Kasumi-1 (cell line): ENCODE data around the gene GNAS-AS1.

Source experiments
- DNase-seq, 2 experiments: peaks; one replicate each; lab custom pipeline; 2025; lab: John Stamatoyannopoulos, UW

The GNAS-AS1 gene

DNA sequence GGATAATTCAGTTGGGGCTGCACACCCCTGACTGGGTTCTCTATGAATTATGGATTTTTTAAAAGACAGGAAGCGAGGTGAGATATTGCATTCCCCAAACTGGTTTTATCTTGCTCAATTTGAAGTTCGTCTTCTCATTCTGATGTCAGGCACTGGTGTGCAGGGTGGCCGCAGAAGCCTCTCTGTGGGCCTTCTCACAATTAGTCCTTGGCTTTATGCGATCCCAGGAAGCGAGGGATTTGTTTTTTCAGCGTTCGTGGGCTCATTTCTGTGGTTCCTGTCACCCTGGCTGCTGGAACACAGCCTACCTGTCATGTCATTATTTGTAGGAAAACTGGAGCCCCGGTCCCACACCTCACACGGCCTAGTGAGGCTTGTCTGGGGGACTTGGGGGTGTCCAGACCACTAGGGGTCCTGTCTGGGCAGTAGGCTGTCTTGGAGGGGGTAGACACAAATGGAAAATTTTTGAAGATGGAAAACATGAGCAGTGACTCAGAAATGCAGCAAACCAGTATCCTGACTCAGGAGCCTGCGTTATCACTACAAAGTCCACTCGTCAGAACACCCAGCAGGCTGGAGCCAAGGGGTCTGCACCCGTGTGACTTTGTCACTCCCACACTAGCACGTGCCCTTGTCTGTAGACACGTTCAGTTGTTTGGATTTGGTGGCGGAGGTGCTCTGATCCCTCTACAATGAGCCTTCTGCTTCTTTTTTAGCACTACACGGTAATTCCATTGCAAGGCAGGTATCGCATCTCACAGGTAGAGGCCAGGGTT, 42.2 kb downstream of the GNAS-AS1 start:
- DNase-seq, result no peak

DNA sequence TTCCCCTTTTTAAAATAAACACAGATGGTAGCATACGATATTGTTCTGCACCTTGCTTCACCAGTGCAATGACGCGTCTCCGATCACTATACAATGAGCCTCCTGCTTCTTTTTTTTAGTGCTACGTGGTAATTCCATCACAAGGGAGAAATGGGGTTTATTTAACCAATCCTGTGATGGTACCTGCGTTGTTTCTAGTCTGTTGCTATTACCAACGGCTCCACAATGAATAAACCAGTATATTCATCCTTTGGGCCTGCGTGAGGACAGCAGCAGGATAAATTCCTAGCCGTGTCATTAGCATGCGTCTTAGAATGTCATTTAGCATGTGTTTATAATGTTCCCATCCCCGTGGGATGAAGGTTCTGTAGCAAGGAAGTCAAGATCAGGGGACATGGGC, 42.9 kb downstream of the GNAS-AS1 start:
- DNase-seq, result no peak

DNA sequence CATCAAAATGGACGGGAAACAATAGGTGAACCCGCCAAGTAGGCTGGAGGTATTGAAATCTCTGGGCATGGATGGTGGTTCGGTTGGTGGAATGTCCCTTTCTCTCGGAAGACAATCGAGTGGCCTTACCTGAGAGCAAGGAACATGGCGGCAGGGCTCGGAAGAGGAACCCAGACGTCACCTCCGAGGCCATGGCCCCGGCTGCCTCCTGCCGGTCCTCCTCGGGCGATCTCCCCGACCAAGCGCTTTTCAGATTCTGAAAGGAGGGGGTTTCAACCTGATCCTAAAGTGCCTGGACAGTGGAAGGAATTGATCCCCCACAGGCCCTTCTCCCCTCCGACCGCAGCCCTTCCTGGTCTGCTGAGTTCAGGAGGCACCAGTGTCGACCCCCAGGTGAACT, 47.2 kb downstream of the GNAS-AS1 start:
- no peak for DNase-seq

DNA sequence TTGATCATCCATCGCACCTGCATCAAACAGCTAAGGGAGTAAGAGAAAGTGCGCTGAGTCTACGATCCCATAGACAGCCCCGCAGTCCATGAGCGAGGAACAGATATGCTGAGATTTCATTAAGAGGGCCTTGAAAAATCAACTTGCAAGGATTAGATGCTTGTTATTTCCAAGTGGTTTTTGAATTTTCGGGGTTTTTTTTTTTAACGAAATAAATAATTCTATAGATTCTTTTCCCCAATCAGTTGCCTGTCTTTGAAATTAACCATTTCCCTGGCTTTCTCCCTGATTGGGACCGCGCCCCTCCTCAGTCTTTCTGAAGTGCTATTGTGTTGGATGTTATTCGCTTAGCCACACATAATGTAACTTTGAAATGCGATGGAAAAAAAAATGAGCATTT, 48.6 kb downstream of the GNAS-AS1 start:
- no peak for DNase-seq

DNA sequence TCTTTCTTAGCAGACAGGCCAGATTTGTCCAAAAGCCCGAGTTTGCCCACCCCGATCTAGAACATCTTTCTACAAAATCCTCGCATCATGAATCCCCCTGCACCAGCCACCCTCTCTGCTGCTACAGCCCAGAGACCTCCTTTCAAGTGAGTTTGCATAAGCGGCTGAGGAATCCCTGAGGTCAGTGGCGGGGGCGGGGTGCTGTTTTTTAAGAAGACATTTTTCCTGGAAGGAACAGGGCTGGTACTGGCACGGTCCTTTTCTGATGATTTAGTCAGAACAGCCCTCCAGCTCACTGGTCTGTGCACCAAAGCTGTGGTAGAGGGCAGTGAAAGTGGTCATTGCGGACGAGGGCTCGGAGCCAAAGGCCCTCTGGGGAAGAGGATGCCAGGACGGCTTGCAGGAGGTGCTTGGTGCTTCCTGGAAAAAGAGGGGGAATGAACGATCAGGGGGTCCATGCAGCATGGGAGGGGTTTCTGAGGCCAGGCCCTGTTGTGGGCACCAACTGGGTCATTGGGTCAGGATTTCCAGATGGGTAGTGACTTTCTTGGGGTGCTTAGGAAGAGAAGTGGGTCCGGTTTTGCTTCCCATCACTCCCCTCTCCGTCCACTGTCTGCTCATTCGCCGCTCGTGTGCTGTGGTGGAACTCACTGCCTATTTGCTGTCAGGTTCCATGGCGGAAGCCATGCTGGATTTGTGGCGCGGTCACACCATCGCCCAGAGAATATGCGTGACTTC, 50.4 kb downstream of the GNAS-AS1 start:
- DNase-seq, result no peak

DNA sequence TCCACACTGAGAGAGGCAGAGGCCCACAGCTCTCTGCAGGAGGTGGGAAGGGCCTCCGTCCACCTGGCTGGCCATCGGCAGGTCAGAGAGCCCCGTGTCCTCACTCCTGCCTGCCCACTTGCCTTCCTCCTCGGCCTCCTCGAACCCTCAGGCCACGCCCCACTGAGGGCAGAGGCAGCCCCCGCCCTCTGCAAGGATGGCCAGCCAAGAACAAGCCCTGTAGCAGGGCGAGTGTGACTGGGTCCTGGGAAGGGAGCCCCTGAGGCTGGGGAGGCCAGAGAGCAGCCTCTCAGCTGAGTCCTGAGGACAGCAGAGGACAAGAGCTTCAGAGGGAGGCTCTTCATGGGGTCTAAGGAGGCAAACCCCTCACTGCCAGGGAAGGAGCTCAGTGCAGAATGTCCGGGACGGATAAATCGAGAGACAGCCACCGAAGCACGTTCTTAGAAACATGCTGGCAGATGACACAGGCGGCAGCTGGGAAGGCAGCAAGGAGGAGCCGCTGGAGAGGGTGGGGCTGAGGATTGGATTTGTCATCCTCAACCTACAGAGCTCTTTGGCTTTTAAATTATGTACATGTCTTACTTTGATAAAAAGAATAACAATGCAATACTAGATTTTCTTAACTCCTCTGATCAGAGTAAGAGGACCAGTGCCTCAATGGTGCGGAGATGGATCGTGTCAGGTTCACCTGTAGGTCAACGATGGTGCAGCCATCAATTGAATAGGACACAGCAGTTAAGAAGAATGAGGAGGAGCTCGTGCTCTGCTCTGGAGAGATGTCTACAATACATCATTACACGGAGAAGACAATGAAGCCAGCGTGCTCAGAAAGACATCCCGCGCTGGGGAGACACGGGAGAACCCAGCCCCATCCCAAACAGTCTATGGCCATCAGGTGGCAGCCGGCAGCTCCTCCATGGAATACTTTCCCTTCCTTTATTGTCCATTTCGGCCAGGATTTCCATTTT, 53.0 kb downstream of the GNAS-AS1 start:
- no peak for DNase-seq

DNA sequence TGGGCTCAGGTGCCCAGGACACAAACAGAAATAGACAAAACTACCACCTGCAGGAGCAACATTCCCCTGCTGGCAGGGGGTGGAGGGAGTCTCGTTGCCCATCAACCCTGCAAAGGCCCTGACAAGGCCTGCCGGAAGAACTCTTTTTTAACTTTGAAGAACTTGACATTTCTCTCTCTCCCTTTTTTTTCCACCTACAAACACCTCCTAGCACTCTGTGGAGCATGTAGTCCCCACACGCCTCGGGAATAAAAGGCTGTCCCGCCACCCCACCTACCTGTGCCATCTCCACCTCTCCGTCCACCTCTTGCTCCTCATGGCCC, 54.8 kb downstream of the GNAS-AS1 start:
- no peak for DNase-seq

DNA sequence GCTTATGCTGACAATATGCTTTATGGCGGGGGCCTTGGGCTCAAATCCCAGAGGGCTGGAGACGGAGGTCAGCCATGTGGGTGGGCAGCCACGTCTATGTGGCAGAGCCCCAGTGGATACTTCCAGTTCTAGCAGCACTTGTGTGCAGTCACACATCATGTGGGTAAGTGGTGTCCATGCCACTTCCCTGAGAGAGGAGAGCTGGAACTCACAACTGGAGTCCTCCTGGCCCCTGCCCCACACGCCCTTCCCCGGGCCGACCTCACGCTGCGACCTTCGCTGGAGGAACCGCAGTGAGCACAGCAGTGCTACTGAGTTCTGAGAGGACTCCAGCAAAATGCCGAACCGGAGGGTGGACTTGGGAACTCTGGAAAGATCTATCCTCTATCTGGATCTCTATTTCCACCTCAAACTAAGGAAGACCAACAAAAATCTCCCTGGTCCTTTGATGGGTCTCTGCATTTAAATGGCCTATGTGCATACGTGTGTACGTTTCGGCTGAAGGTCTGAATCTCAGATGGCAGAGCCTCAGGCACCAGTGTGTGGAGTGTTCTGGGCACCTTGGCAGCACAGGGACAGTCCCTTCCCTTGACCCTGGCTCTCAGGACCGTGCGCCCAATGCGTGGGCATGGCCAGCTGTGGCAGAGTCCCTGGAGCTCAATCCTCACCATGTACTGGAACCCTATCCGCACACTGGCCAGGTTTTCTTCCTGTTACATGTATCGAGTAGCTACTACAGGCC, 55.4 kb downstream of the GNAS-AS1 start:
- no peak for DNase-seq

DNA sequence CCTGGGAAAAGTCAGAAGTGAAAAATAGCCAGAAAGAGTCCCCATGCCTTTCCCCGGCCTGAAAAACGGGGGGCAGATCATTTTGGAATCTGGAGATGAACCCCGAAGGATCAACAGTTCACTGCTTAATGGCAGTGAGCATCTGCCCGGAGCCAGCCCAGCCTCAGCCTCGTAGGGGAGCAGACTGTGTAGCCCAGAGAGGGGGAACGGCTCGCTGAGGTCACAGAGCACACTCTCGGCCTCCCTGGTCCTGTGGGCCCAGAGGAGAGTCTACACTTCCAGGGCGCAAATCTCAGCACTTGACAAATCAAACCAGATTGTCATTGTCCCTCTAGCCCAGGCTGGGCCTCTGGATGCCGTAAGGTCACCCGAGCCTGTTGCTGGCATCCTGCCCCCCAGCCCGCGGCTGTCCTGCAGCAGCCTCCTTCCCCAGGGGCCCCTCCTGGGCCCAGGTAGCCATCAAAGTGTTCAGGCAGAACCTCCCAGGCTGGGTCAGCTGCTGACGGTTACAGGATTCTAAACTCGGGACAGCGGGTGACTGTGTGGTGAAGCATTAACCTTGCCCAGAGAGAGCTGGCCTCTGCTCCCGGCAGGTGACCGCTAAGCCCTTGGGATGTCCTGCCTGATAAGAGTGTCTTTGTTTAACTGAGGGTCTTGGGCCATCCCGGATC, 56.1 kb downstream of the GNAS-AS1 start:
- DNase-seq, result no peak

DNA sequence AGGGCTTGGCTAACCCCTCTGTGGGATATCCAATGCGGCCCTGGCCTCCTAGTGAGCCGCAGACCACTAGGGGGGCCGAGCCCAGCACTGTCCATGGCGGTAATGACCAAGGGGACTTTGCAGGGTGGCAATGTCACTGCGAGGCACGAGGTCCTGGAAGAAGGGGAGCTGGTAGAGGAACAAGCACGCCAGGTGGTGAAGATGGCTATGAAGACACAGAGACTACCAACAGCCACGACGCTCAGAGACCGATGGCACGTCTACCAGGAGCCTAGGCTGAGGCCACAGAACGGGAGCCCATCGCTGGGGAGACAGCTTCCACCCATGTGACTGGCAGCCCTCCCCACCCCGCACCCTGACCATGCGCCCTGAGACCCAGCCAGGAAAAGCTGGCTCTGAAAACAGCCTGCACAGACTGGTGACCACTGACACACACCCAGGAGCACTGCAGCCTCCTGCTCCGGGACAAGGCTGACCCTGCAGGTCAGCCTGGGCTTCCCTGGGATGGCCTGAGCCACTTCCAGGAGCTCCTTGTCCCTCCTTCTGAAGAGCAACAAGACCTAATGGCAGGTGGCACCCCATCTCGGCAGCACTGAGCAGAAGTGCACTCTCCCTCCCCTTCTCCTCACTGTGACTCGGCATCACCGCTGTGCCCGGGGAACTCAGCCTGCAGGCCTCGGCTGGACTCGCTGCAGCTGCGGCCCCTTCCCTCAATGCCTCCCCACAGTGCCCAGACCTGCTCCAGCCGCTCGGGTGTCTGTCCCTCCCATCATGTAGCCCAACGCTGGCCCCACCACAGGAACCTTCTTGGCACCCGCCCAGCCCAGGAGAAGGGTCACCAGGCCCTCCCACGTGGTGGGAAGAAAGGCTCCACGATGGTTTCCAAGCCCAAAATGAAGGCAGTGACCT, 56.9 kb downstream of the GNAS-AS1 start:
- no peak for DNase-seq

DNA sequence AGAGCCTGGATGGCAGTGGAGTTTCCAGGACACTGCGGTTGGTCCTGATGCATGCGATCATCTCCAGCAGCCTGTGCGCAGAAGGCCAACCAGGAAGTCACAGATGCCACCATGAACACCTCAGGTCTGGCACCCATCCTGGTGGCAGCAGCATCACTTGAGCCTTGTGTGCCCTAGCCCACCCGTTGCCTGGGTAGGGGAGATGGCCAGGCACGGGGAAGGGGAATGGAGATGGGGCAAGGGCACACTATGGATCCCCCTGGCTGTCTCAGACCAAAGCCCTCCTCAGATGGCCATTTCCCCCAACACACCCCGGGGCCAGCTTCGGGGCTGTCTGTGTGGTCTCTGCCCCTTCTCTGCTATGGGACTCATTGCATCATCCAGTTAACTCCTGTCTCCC, 58.3 kb downstream of the GNAS-AS1 start:
- DNase-seq, result no peak

DNA sequence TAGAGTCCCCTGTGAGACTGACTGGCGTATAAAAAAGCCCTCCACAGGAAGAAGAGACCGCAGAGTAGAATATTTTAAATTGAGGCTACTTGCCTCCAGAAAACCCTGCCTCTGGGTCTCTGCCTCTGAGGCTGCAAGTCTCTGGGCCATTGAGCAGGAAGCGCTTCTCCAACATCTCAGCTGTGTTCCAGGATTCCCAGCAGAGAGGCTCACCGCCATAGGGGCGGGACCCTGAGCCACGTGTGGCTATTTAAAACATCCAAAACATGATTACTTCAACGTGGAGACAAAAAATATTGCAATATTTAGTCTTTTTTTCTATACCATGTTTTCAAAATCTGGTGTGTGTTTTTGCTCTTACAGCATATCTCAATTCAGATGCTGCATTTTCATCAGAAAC, 59.4 kb downstream of the GNAS-AS1 start:
- DNase-seq, result no peak

DNA sequence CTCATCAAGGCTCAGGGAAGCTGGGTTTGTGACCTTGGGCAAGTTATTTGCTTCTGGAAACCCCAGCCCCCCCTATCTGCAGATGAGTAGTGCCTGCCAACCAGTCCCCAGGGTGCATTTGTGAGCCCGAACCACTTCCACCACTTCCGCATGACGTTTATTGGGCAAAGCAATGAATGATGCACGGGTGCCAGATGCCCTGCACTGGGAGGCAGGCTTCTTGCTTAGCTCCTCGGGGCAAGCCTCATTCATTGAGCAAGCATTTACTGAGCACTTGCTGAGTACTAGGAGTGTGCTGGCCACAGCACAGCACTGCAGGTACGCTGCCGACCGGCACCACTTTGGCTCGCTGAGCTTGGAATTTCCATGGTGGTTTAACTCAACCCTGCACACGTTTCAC, 60.2 kb downstream of the GNAS-AS1 start:
- DNase-seq, result no peak

DNA sequence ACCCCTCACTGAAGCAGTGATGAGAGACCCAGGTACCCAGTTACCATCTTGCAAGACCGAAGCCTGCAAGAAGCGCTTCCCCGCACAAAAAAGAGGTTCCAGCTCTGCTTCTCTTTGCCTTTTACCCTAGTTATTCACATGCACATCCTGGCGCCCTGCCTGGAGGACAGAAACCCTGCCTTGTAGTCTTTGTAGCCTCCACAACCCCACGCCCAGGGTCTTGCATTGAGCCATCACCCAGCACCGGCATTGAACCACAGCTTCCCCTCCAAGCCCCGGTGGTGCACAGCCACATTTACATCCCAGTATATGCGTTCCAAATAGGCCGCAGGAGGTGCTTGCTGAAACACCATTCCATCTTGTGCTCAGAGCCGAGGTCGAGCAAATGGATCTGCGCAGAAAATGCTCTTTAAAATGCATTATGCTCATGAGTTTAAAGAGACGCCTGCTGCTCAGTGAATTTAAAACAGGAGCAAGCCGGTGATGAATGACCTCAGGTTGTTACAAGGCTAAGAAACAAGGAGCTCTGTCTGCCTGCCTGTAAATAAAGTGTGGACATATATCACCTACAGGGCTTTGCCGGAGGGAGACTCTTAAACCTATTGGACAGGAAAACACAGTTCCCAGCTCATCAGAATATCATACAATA, 61.7 kb downstream of the GNAS-AS1 start:
- no peak for DNase-seq

DNA sequence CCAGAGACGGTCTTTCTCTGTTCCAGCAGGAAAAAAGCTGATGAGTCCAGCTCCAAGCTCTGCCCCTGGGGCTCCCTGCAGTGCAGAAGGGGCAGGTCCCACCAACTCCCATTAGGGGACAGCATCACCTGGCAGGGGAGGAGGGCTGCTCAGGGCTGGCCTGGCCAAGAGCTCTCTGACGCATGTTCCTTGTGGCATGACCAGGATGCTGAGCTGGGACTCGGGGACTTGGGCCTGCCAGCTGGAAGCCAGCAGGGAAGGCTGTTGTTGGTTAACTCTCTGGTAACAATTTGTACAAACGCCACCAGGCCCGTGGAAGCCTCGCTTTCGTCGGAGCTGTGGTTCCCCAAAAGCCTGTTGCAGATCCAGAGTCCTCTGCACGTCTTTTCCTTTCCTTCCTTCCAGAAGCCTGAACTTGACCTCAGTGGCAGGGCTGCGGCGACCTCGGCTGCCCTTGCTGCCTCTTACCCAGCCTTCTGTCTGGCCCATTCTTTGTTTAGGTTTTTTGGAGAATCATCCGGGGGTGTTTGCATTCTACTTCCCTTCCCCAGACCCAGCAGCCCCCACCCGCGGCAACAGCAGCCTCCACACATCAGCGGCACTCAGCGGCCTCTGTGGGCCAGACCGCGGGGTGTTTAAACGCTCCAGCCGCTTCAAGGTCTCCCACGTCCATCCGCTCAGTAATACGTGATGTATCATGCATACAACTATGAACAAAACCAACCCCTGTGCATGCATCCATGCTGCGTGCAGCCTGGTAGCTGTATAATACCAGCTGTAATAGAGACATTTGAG, 63.3 kb downstream of the GNAS-AS1 start:
- no peak for DNase-seq

DNA sequence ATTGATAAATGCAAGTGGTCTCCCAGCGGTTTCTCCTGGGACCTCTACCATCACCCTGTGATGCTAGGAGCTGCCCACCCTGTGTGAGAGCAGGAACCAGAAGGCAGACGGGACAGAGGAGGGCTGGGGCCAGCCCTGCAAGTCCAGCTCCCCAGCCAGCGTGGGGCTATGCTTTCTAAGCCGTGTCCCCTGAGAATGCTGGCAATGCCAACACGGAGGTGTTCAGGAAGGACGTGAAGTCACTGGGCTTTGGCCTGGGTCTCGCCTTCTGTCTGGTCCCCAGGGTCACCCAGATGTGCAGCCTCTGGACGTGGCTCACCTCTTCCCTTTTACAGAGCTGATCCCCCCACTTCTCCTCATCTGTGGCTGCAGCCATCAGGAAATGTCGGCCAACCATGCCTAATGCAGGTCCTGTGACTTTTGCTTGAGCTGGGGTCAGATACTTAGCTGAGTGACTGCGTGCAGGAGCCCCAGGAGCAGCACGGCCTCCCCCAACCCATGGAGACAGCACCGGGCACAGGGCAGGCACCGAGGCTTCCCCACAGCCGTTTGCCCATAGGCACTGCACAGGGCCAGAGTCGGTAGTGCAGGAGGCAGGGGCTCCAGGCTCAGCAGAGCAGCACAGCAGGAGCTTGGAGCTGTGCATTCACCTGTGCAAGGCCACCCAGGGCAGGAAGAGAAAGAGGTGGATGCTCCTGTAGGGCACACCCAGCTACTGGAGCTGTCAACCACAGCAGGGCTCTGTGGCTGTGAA, 66.2 kb downstream of the GNAS-AS1 start:
- no peak for DNase-seq

DNA sequence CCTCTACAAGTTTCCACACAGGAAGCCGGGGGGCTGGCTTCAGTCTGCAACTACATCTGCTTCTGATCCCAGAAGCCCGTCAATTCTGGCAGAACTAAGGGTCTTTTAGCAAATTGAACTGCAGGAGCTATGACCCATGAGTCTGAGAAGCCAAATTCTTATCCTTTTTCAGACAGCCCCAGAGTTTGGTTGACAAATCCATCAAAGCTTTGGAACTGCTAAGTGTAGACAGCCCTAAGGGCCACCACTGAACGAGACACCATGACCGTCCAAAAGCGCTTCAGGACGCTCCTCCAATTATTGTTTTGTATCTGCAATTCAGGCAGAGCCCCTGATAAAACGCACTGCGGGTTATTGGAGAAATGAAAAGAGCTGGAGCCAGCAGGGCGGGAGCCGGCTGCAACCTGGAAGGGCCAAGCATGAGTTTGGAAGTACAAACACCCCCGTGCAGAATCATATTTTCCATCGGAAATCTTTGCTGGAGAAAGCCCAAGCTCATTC, 67.1 kb downstream of the GNAS-AS1 start:
- DNase-seq, result no peak

DNA sequence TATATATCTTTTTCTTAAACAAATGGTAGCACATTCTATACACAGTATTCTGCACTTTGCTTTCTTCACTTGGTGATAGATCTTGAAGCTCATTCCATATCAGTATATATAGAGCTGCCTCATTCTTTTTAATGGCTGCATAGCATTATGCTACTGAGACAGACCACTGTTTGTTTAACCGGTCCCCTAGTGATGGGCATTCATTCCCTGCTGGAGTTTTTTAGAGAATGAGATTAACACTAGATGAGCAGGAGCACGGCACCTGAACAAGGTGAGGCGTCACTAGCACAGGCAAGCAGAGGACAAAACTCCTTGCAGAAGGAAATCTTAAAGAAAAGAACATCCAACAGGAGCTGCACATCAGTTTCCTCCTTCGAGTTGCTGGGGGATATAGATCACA, 69.6 kb downstream of the GNAS-AS1 start:
- no peak for DNase-seq
